HEK293 (cell line): Measurements from ENCODE around the gene LMTK2.

Experiments
- CTCF ChIA-PET: fragments of 350-600 bp; formaldehyde crosslinking; extraction: SDS; loops from one replicate; lab custom pipeline; 2021; ENCODE audit warnings: antibody characterized with exemption; lab: Yijun Ruan, JAX
- POLR2A ChIA-PET: fragments of 300-600 bp; formaldehyde crosslinking; extraction: SDS; loops from one replicate; lab custom pipeline; 2020; ENCODE audit warnings: antibody characterized with exemption, inconsistent platforms; lab: Yijun Ruan, JAX
- H3K27ac ChIP-seq: fragments of 200-500 bp; sonication (Bioruptor generic); 2 replicates; pipeline ENCODE4 v1.5.1; 2014; ENCODE audit warnings: low read depth, low read length, control low read depth, inconsistent platforms; ENCODE audit errors: extremely low read depth
- H3K36me3 ChIP-seq, 2 experiments: fragments of 200-500 bp in 1 of 2; sonication (Bioruptor generic) in 1 of 2; 1 replicate in 1 of 2; 2 replicates in 1 of 2; pipeline ENCODE4 v1.5.1; 2014 to 2017; ENCODE audit warnings: inconsistent platforms in 2 of 2, low read length in 2 of 2; ENCODE audit not compliant: control insufficient read depth in 2 of 2, insufficient read depth in 1 of 2
- H3K4me1 ChIP-seq: fragments of 200-500 bp; sonication (Bioruptor generic); 2 replicates; pipeline ENCODE4 v1.5.1; 2014; ENCODE audit warnings: mild to moderate bottlenecking, low read length, inconsistent platforms; ENCODE audit not compliant: control insufficient read depth, insufficient read depth
- H3K4me3 ChIP-seq: 2 replicates; pipeline ENCODE4 v1.5.1; 2011; ENCODE audit warnings: low read depth, mild to moderate bottlenecking, control low read depth, low read length, moderate library complexity
- H3K9me3 ChIP-seq: fragments of 200-500 bp; sonication (Bioruptor generic); 2 replicates; pipeline ENCODE4 v1.5.1; 2014; ENCODE audit warnings: low read depth, low read length, inconsistent platforms; ENCODE audit not compliant: control insufficient read depth, insufficient read depth
- AEBP2 ChIP-seq: fragments of 450-650 bp; formaldehyde crosslinking; IDR thresholded peaks from 2 replicates; pipeline ENCODE4 v1.5.1; 2016; ENCODE audit warnings: missing biosample characterization, missing genetic modification characterization, borderline replicate concordance
- ELK4 ChIP-seq: IDR thresholded peaks from 2 replicates; pipeline ENCODE4 v1.6.1; 2011; ENCODE audit warnings: mild to moderate bottlenecking, low read depth, low read length, borderline replicate concordance
- FEZF1 ChIP-seq: fragments of 450-650 bp; formaldehyde crosslinking; IDR thresholded peaks from 2 replicates; pipeline ENCODE4 v1.5.1; 2016; ENCODE audit warnings: missing biosample characterization, missing genetic modification characterization
- HOXD13 ChIP-seq: sonication (generic); formaldehyde crosslinking; IDR thresholded peaks from 2 replicates; pipeline ENCODE4 v1.8.0; 2022; ENCODE audit warnings: missing genetic modification reagents, borderline replicate concordance
- KLF17 ChIP-seq: fragments of 450-650 bp; formaldehyde crosslinking; IDR thresholded peaks from 2 replicates; pipeline ENCODE4 v1.5.1; 2016; ENCODE audit warnings: missing biosample characterization, missing genetic modification characterization
- OSR2 ChIP-seq: fragments of 450-650 bp; formaldehyde crosslinking; IDR thresholded peaks from 2 replicates; pipeline ENCODE4 v1.5.1; 2016; ENCODE audit warnings: missing biosample characterization, missing genetic modification characterization
- PRDM6 ChIP-seq: fragments of 450-650 bp; formaldehyde crosslinking; IDR thresholded peaks from 2 replicates; pipeline ENCODE4 v1.5.1; 2017; ENCODE audit warnings: missing biosample characterization, missing genetic modification characterization
- SCRT2 ChIP-seq: fragments of 450-650 bp; formaldehyde crosslinking; IDR thresholded peaks from 2 replicates; pipeline ENCODE4 v1.5.1; 2016; ENCODE audit warnings: missing biosample characterization, missing genetic modification characterization
- ZNF302 ChIP-seq: fragments of 450-650 bp; formaldehyde crosslinking; IDR thresholded peaks from 2 replicates; pipeline ENCODE4 v1.5.1; 2016; ENCODE audit warnings: missing biosample characterization, missing genetic modification characterization, low read depth
- ZNF350 ChIP-seq: fragments of 450-650 bp; formaldehyde crosslinking; IDR thresholded peaks from 2 replicates; pipeline ENCODE4 v1.5.0; 2017; ENCODE audit warnings: missing biosample characterization, mild to moderate bottlenecking, missing genetic modification characterization
- ZNF398 ChIP-seq: fragments of 450-650 bp; formaldehyde crosslinking; IDR thresholded peaks from 2 replicates; pipeline ENCODE4 v1.5.1; 2017; ENCODE audit warnings: missing biosample characterization, missing genetic modification characterization
- ZNF473 ChIP-seq: fragments of 450-650 bp; formaldehyde crosslinking; IDR thresholded peaks from 2 replicates; pipeline ENCODE4 v1.5.1; 2017; ENCODE audit warnings: missing biosample characterization, missing genetic modification characterization
- ZNF518A ChIP-seq: fragments of 450-650 bp; formaldehyde crosslinking; conservative IDR thresholded peaks from 2 replicates; pipeline ENCODE4 v1.5.1; 2016; ENCODE audit warnings: low read depth, missing biosample characterization, missing genetic modification characterization
- ZNF571 ChIP-seq: fragments of 450-650 bp; formaldehyde crosslinking; IDR thresholded peaks from 2 replicates; pipeline ENCODE4 v1.5.0; 2017; ENCODE audit warnings: missing biosample characterization, missing genetic modification characterization
- ZNF670 ChIP-seq: fragments of 450-650 bp; formaldehyde crosslinking; IDR thresholded peaks from 2 replicates; pipeline ENCODE4 v1.5.1; 2016; ENCODE audit warnings: missing biosample characterization, missing genetic modification characterization, low read depth
- ZNF701 ChIP-seq: fragments of 450-650 bp; formaldehyde crosslinking; IDR thresholded peaks from 2 replicates; pipeline ENCODE4 v1.5.1; 2016; ENCODE audit warnings: missing biosample characterization, missing genetic modification characterization
- ZSCAN5A ChIP-seq: fragments of 450-650 bp; formaldehyde crosslinking; IDR thresholded peaks from 2 replicates; pipeline ENCODE4 v1.5.1; 2016; ENCODE audit warnings: missing biosample characterization, missing genetic modification characterization

LMTK2 gene

GRCh38 chr7:98138672-98139071 is 32.0 kb downstream of the LMTK2 start:
- Histone ChIP-seq H3K4me1 (no peaks in the 10 kb centered on the region), H3K27ac (no peak overlapping the region), H3K36me3 (peaks cover 4 to 33% of the 10 kb centered on the region in 2 experiments; a peak in 2 of 3 replicates), H3K4me3 (no peak overlapping the region), H3K9me3 (no peaks in the 10 kb centered on the region)
- POLR2A ChIA-PET = no interaction called here
- CTCF ChIA-PET = interaction anchor here (1.0 kb wide), 2 partner anchors 28 to 30 kb away, joined by 3 to 4 read pairs; no protein-coding TSS in a partner anchor
- TF ChIP-seq KLF17 (no peak), ZNF302 (tag by site-specific recombination) (no peak), SCRT2 (tag by site-specific recombination) (no peak), HOXD13 (CRISPR knock-in tag) (no peak), FEZF1 (tag by site-specific recombination) (no peak)

GRCh38 chr7:98142658-98143057 is 36.0 kb downstream of the LMTK2 start:
- TF ChIP-seq ZSCAN5A (tag by site-specific recombination) (no peak), ZNF473 (tag by site-specific recombination) (no peak), AEBP2 (tag by site-specific recombination) (no peak), OSR2 (tag by site-specific recombination) (no peak), ZNF670 (tag by site-specific recombination) (no peak)
- TF ChIP-seq, all 188 proteins: peak for 0
- no peak overlapping the region for H3K27ac ChIP-seq
- ChIA-PET CTCF (interaction anchor here (0.6 to 1.8 kb wide), 3 partner anchors 8 to 26 kb away, joined by 3 to 6 read pairs (median 5); no protein-coding TSS in a partner anchor), POLR2A (no interaction called here)
- no peaks in the 10 kb centered on the region for H3K9me3 ChIP-seq
- H3K4me1 ChIP-seq = no peaks in the 10 kb centered on the region
- H3K36me3 ChIP-seq = peaks cover 4 to 35% of the 10 kb centered on the region in 2 experiments; a peak in 2 of 3 replicates
- no peak overlapping the region for H3K4me3 ChIP-seq

GRCh38 chr7:98148607-98149006 is 41.9 kb downstream of the LMTK2 start:
- H3K4me3 ChIP-seq = no peak overlapping the region
- POLR2A ChIA-PET = no interaction called here
- no peaks in the 10 kb centered on the region for H3K9me3 ChIP-seq
- H3K27ac ChIP-seq = no peak overlapping the region
- CTCF ChIA-PET = interaction anchor here (0.6 to 1.9 kb wide), 2 partner anchors 20 to 1095 kb away, joined by 6 to 8 read pairs; no protein-coding TSS in a partner anchor
- peaks cover 0 to 22% of the 10 kb centered on the region in 2 experiments; a peak in 1 of 3 replicates for H3K36me3 ChIP-seq
- no peaks in the 10 kb centered on the region for H3K4me1 ChIP-seq
- TF ChIP-seq ZNF571 (no peak), PRDM6 (tag by site-specific recombination) (no peak), ZNF518A (tag by site-specific recombination) (no peak), ZNF701 (tag by site-specific recombination) (no peak), ELK4 (no peak), ZNF350 (tag by site-specific recombination) (no peak), ZNF398 (tag by site-specific recombination) (no peak)
